ENCODE measurements around the gene AIP.

AIP gene

DNA sequence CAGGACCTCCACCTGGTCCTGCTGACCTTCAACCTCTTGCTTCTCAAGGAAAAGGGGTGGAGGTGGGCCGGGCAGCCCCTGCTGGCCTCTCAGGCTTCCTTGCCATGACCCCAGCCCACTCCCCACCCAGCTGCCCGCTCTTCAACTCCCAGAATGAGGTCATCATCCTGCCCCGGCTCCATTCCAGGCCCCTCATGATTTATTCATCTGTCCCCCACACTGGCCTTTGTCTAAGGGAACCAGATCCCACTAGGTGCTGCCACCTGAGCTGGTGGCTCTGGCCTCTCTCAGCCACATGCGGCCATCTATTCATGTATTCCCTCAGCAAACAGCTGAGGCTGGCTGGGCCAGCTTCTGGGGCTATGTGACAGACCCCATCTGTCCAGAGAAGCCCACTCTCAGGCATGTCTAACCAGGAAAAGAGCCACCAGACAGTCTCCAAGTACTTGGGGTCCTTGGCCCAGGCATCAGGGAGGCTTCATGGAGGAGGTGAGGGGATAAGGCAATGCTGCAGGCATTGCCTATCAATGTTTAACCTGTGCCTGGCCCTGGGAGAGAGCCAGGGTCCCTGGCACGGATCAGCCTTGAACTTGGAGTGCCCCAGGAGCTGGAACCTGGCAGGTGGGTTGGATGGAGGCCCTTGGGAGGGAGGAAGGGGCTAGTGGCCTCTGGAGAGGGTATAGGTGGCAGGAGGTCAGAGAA, 42.6 kb downstream of the AIP start:
- DNase-seq (ENCODE audit: low read depth in 2 of 2, low spot score in 1 of 2): no peak

DNA sequence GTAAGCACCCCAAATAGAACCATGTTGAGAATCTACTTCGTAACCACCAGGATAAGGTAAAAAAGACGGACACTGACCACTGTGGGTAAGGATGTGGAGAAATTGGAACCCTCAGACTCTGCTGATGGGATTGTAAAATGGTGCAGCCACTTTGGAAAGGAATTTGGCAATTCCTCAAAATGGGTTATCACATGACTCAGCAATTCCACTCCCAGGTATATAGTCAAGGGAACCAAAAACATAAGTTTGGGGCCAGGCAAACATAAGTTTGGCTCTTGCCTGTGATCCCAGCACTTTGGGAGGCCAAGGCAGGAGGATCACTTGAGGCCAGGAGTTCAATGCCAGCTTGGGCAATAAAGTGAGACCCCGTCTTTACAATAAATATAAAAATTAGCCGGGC, 45.5 kb downstream of the AIP start:
- DNase-seq (ENCODE audit: low read depth in 2 of 2, low spot score in 1 of 2): no peak

DNA sequence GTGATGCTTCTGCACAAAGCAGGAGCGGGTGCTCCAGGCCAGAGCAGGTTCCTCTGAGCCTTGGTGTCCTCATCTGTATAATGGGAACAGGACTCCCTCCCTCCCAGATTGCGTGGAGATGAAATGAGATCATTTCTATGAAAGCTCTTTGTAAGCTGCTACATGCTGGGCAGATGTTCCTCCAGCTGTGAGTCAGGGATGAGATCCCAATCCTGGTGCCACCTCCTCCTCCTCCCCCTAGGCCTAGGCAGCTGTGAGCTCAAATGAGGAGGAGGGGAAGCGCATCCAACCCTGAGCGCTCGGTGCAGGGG, 47.4 kb downstream of the AIP start:
- no peak for DNase-seq (ENCODE audit: low read depth in 2 of 2, low spot score in 1 of 2)

DNA sequence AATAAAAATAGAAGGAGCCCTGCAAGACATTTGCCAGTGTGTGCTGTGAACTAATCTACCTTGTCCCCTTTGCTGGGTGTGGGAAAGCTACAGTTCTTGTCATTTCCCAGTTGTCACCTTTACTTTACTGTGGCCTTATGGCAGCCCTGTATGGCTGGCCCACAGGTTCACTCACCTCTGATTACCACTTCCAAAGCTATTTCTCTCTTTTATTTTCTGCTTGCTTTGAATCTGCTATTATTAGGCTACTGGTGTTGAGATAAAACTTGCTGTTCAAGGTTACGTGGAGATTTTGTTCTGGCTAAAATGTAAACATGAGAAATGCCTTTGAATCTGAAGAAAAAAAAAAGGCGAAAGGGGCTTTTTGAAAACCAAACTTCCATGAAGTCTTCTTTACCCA, 50.1 kb downstream of the AIP start:
- DNase-seq (ENCODE audit: low read depth in 2 of 2, low spot score in 1 of 2): no peak

DNA sequence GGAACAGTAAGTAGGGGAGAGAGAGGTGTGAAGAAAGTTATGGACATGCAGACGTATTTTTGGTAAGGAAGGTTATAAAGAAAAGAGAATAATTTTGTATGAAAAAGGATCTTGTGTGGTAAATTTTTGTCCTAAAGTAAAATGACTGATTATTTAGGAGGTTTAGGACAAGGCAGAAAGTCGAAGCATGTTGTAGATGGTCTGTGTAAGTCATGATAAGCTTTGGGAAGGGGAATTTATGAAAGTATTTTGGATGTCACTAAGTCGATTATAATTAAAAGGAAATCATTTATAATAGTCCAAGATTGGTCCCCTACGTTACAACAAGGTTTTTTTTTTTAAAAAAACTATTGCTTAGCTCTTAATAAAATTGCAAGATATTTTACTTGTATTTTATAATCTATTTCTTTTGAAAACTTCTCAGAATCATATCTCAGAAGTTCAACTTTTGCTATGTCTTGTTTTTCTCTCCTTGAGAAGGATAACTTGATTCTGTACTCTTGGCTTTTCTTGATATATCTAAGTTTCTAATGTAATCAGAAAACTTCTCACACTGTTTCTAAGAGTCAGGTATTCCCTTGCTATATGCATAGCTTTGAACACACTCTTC, 51.3 kb downstream of the AIP start:
- no peak for DNase-seq (ENCODE audit: low read depth in 2 of 2, low spot score in 1 of 2)

DNA sequence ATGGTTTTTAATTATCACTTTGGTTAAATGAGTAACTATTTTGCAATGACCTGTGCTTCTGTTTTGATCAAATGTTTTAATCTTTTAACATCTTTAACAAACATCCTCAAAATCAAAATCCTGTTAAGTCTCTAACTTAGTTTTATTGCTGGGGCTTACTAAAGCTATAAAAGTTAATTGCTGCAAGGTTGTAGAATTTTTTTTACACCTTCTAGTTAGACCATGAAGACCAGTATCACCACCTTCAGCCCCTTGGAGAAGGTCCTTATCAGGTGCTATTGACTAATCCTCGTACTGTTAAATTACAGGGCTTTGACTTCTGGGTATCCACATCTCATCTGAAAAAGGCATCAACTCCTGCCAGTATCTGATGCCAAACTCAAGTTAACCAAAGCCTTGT, 52.7 kb downstream of the AIP start:
- no peak for DNase-seq (ENCODE audit: low read depth in 2 of 2, low spot score in 1 of 2)

DNA sequence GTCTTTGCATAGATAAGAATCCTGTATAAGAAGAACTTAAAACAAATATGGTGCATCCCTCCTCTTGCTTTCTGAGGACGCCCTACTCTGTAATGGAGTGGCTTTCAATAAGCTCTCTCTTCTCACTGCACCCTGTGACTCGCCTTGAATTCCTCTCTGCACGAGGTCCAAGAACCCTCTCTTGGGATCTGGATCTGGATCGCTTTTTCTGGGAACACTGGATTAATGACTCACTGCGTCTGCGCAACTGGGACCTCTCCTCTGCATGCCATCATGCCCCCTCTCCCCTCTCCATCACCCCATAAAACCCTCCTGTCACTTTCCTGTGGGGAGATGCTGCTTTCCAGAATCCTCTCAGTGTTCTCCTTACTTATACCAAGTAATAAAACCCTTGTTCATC, 55.5 kb downstream of the AIP start:
- no peak for DNase-seq (ENCODE audit: low read depth in 2 of 2, low spot score in 1 of 2)

DNA sequence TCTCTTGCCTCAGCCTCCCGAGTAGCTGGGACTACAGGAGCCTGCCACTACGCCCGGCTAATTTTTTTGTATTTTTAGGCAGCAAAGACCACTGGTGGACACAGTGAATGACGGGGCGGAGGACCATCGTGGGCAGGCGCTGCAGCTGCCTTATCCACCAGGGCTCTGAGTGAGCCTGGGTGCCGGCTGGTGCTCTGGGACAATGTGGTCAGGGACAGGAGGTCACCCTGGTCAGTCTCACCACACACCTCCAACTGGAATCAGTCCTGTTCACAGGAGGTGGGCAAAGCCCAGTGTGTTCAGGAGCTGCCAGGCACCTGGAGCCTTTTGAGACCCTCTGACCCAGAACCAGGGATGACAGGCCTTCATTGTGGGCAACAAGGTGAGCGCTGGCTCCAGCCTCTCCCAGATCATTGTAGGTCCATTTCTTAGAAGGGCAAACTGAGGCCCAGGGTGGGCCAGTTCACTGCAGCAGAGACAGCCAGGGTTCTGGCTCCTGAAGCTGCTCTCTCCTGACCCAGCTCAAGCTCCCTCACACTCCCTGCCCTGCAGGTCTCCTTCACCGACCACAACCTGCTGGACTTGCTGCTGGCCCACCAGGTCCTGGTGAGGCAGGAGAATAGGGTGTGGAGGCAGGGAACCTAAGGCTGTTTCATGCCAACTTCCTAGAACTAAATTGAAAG, 56.1 kb downstream of the AIP start:
- no peak for DNase-seq (ENCODE audit: low read depth in 2 of 2, low spot score in 1 of 2)

DNA sequence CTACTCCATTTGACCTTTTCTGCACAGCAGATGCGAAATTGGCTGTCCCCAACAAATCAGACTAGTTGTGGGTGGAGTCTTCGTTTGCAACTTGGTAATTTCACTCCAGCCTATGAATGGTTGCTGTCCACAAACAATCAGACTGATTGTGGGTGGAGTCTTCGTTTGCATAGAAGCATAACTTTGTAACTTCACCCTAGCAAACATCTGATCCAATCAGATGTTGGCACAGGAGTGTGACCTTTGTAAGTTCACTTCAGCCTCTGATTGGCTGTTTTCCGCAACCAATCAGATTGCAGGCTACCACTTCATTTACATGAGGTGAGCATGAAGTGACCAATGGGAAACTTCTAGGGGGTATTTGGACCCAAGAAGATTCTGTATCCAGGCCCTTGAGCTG, 56.7 kb downstream of the AIP start:
- DNase-seq (ENCODE audit: low read depth in 2 of 2, low spot score in 1 of 2): no peak

All from stimulated activated CD8-positive, alpha-beta memory T cell treated with anti-CD3 and anti-CD28 coated beads, Interleukin-4, amount 100 ng/mL, for 4 hours (primary cell).